DND-41 (cell line): ENCODE measurements around the gene NDUFS6.

Experiments used
- ATAC-seq: fragments of 200-7000 bp; cut with Tn5 transposase; 3 replicates; pipeline ENCODE4 v1.9.1; 2021; ENCODE audit warnings: low read depth; ENCODE audit not compliant: insufficient read depth
- DNase-seq: peaks from one replicate; pipeline ENCODE4 v3.0.0-alpha.2; 2020
- H2AFZ ChIP-seq: 2 replicates; pipeline ENCODE4 v1.6.0; 2012; ENCODE audit warnings: low read depth, low read length
- H3K27ac ChIP-seq: 2 replicates; pipeline ENCODE4 v1.5.1; 2012; ENCODE audit warnings: low read length, inconsistent platforms
- H3K27me3 ChIP-seq: fragments of 200-600 bp; sonication (generic); 2 replicates; pipeline ENCODE4 v1.6.0; 2012; ENCODE audit warnings: low read length, mild to moderate bottlenecking, inconsistent platforms; ENCODE audit not compliant: insufficient read depth, poor library complexity
- H3K36me3 ChIP-seq: 2 replicates; pipeline ENCODE4 v1.5.1; 2012; ENCODE audit warnings: low read length, inconsistent platforms; ENCODE audit not compliant: insufficient read depth
- H3K4me1 ChIP-seq: 2 replicates; pipeline ENCODE4 v1.5.1; 2012; ENCODE audit warnings: mild to moderate bottlenecking, low read length; ENCODE audit not compliant: insufficient read depth
- H3K4me2 ChIP-seq: 2 replicates; pipeline ENCODE4 v1.6.0; 2012; ENCODE audit warnings: mild to moderate bottlenecking, moderate library complexity, low read length, inconsistent platforms; ENCODE audit not compliant: insufficient read depth
- H3K4me3 ChIP-seq, 2 experiments: fragments of 200-600 bp in 1 of 2; shearing (Covaris generic) in 1 of 2; 2 replicates each; pipeline ENCODE4 v1.5.1; 2012 to 2016; ENCODE audit warnings: inconsistent platforms in 2 of 2, low read length in 2 of 2, mild to moderate bottlenecking in 2 of 2, low read depth in 1 of 2, moderate library complexity in 1 of 2
- H3K79me2 ChIP-seq: 2 replicates; pipeline ENCODE4 v1.6.0; 2012; ENCODE audit warnings: low read length, inconsistent platforms; ENCODE audit not compliant: insufficient read depth
- H3K9ac ChIP-seq: 2 replicates; pipeline ENCODE4 v1.6.0; 2012; ENCODE audit warnings: low read depth, mild to moderate bottlenecking, inconsistent platforms, low read length, moderate library complexity
- H3K9me3 ChIP-seq: 2 replicates; pipeline ENCODE4 v1.5.1; 2012; ENCODE audit warnings: low read length, moderate library complexity, mild to moderate bottlenecking, inconsistent platforms; ENCODE audit not compliant: insufficient read depth, severe bottlenecking
- H4K20me1 ChIP-seq: 2 replicates; pipeline ENCODE4 v1.6.0; 2012; ENCODE audit warnings: low read length; ENCODE audit not compliant: insufficient read depth
- EZH2 ChIP-seq: IDR thresholded peaks from 3 replicates; pipeline ENCODE4 v1.6.1; 2012; ENCODE audit warnings: borderline replicate concordance, low read depth, mild to moderate bottlenecking, moderate library complexity, low read length, inconsistent platforms; ENCODE audit not compliant: severe bottlenecking
- TF ChIP-seq, protein P1 (sequence below): IDR thresholded peaks from 2 replicates; pipeline ENCODE4 v1.5.1; 2012; ENCODE audit warnings: borderline replicate concordance, low read length, moderate library complexity, mild to moderate bottlenecking; ENCODE audit not compliant: poor library complexity, severe bottlenecking; ENCODE audit errors: extremely low read depth

Gene NDUFS6

DNA sequence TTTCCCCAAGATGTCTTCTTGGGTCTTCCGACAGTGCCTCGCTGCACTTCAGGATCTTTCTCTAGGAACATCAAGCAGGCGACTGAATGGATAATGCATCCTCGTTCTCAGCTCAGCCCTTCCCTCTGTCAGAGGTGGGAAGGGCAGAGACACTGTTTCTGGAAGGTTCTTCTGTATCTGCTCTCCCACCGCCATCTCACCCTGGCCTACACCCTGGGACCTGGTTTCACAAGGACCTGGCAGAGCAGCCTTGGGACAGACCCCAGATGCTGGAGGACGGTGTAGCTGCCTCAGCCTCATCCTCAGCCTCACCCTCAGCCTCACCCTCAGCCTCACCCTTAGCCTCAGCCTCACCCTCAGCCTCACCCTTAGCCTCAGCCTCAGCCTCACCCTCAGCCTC, 20.1 kb upstream of the NDUFS6 start:
- Histone ChIP-seq H3K36me3 (no peaks in the 10 kb centered on the region), H3K4me1 (no peaks in the 10 kb centered on the region), H3K79me2 (no peaks in the 10 kb centered on the region), H2AFZ (no peak overlapping the region), H3K27ac (no peak overlapping the region), H3K4me2 (no peak overlapping the region), H3K9ac (no peak overlapping the region), H3K4me3 (no peak overlapping the region), H3K27me3 (peaks cover 6% of the 10 kb centered on the region), H3K9me3 (no peaks in the 10 kb centered on the region), H4K20me1 (no peaks in the 10 kb centered on the region)
- ATAC-seq (no peak), DNase-seq (no peak)
- no peak for TF ChIP-seq EZH2
- TF ChIP-seq, protein P1, sequence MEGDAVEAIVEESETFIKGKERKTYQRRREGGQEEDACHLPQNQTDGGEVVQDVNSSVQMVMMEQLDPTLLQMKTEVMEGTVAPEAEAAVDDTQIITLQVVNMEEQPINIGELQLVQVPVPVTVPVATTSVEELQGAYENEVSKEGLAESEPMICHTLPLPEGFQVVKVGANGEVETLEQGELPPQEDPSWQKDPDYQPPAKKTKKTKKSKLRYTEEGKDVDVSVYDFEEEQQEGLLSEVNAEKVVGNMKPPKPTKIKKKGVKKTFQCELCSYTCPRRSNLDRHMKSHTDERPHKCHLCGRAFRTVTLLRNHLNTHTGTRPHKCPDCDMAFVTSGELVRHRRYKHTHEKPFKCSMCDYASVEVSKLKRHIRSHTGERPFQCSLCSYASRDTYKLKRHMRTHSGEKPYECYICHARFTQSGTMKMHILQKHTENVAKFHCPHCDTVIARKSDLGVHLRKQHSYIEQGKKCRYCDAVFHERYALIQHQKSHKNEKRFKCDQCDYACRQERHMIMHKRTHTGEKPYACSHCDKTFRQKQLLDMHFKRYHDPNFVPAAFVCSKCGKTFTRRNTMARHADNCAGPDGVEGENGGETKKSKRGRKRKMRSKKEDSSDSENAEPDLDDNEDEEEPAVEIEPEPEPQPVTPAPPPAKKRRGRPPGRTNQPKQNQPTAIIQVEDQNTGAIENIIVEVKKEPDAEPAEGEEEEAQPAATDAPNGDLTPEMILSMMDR: no peak

DNA sequence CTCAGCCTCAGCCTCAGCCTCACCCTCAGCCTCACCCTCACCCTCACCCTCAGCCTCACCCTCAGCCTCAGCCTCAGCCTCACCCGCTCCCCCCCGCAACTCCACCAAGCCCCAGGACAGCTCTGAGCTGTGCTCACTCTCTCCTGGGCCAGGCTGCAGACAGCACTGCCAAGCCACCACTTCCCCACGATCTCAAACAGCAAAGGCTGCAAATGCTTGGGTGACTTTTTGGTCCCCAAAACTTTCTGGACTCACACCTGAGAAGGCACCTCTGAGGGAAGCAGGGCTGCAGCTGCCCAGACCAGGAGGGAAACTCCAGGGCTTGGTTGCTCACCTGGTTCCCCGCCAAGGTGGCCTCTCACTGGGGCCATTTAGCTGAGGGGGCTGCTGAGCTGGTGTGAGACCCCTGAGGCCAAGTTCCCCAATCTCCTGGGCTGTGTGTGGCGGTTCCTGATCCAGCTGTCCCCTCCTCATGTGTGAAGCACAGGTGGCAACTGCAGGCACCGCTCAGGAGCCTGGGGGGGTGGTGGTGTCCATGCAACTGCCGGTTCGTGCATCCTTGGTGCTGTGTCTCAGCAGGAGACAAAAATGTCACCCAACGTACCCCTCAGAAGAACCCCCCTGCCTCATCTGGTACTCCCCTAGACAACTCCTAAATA, 19.4 kb upstream of the NDUFS6 start:
- Histone ChIP-seq H4K20me1 (no peaks in the 10 kb centered on the region), H3K79me2 (no peaks in the 10 kb centered on the region), H3K4me1 (no peaks in the 10 kb centered on the region), H3K36me3 (no peaks in the 10 kb centered on the region), H3K9ac (no peak overlapping the region), H2AFZ (no peak overlapping the region), H3K27me3 (peaks cover 5% of the 10 kb centered on the region), H3K4me2 (no peak overlapping the region), H3K27ac (no peak overlapping the region), H3K4me3 (no peak overlapping the region), H3K9me3 (no peaks in the 10 kb centered on the region)
- DNase-seq (no peak), ATAC-seq (no peak)
- TF ChIP-seq EZH2: no peak
- TF ChIP-seq, protein P1: no peak

DNA sequence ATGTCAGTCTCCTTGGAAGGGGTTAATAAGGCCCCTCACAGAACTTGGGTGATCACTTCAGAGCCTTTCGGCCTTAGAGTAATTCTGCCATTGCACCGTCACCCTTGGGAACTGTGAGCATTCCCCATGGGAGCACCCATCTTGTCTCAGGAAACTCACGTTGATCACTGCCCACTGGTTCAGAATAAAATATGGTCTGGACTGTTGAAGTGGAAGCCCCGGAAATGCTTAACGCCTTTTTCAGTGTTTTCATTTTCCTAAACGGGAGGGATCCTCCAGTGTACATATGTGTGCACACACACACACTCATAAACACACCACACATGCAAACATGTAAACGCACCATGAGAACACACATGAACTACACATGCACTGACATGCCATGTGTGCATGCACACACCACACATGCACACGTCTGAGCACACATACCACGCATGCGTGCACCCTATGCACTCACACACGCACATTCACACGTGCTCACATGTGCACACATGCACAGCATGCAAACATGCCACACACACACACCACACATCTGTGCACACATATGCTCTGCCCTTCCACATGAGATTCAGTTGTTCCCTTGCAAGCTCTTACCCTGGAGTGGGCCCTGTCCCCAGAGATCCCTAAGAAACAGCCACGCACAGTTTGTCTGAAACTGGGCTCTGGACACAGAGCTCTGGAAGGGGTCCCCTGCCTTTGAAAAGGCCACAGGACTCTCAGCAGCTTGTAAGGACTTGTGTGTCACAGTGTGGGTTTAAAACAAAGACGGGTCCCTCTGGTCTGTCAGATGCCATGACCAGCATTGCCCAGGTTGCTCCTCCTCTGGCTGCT, 18.6 kb upstream of the NDUFS6 start:
- H3K9ac ChIP-seq: no peak overlapping the region
- no peak overlapping the region for H2AFZ ChIP-seq
- no peaks in the 10 kb centered on the region for H3K9me3 ChIP-seq
- H4K20me1 ChIP-seq: no peaks in the 10 kb centered on the region
- H3K27ac ChIP-seq: no peak overlapping the region
- TF ChIP-seq, protein P1: no peak
- TF ChIP-seq EZH2: no peak
- H3K4me2 ChIP-seq: no peak overlapping the region
- H3K27me3 ChIP-seq: peaks cover 2% of the 10 kb centered on the region
- no peaks in the 10 kb centered on the region for H3K36me3 ChIP-seq
- DNase-seq: no peak
- no peaks in the 10 kb centered on the region for H3K79me2 ChIP-seq
- ATAC-seq: no peak
- no peak overlapping the region for H3K4me3 ChIP-seq
- no peaks in the 10 kb centered on the region for H3K4me1 ChIP-seq
